ENCODE results near the gene CCDC82. TPM values are rescaled to one million over a fixed set of nuclear protein-coding genes. Genes with fewer than 3 reads are reported as not detected.

CCDC82 gene
- total RNA-seq, 1 experiment from 2014 or later = 20.1 TPM

- intact Hi-C loops (cut with micrococcal nuclease; ENCODE audit: unreplicated experiment) = no loop called here
- no peak for DNase-seq
- BruUV-seq (replicated peaks) = no TSS peak
- CTCF ChIA-PET = no interaction called here
- Mint-ChIP-seq H3K27ac (ENCODE audit: unreplicated experiment) (no peak overlapping the region), H3K36me3 (ENCODE audit: insufficient read depth, unreplicated experiment) (no peaks in the 10 kb centered on the region), H3K27me3 (ENCODE audit: unreplicated experiment) (no peaks in the 10 kb centered on the region), H3K9me3 (ENCODE audit: low read depth, unreplicated experiment) (no peaks in the 10 kb centered on the region), H3K4me1 (ENCODE audit: low read depth, unreplicated experiment) (peaks cover 50% of the 10 kb centered on the region), H3K4me3 (ENCODE audit: low read depth, unreplicated experiment) (no peak overlapping the region)
- no peak for TF ChIP-seq CTCF (IDR thresholded peaks at IDR 0.05; ENCODE audit: unreplicated experiment)
Observed at GRCh38 chr11:96332126-96332771, 57.5 kb downstream of the CCDC82 start.

- BruUV-seq (replicated peaks) = no TSS peak
- no peaks in the 10 kb centered on the region for H3K27me3 Mint-ChIP-seq (ENCODE audit: unreplicated experiment)
- intact Hi-C loops (cut with micrococcal nuclease; ENCODE audit: unreplicated experiment) = no loop called here
- no peak for DNase-seq
- H3K4me1 Mint-ChIP-seq (ENCODE audit: low read depth, unreplicated experiment) = peaks cover 46% of the 10 kb centered on the region
- no peak overlapping the region for H3K27ac Mint-ChIP-seq (ENCODE audit: unreplicated experiment)
- CTCF ChIA-PET = no interaction called here
- H3K4me3 Mint-ChIP-seq (ENCODE audit: low read depth, unreplicated experiment) = no peak overlapping the region
- no peak for TF ChIP-seq CTCF (IDR thresholded peaks at IDR 0.05; ENCODE audit: unreplicated experiment)
- H3K9me3 Mint-ChIP-seq (ENCODE audit: low read depth, unreplicated experiment) = no peaks in the 10 kb centered on the region
- H3K36me3 Mint-ChIP-seq (ENCODE audit: insufficient read depth, unreplicated experiment) = no peaks in the 10 kb centered on the region
Observed at GRCh38 chr11:96331699-96332116, 58.0 kb downstream of the CCDC82 start.

GRCh38 chr11:96330511-96330859, 59.2 kb downstream of the CCDC82 start:
- CTCF ChIA-PET = no interaction called here
- Mint-ChIP-seq H3K4me3 (ENCODE audit: low read depth, unreplicated experiment) (no peak overlapping the region), H3K4me1 (ENCODE audit: low read depth, unreplicated experiment) (peaks cover 44% of the 10 kb centered on the region), H3K27me3 (ENCODE audit: unreplicated experiment) (no peaks in the 10 kb centered on the region), H3K9me3 (ENCODE audit: low read depth, unreplicated experiment) (no peaks in the 10 kb centered on the region), H3K27ac (ENCODE audit: unreplicated experiment) (no peak overlapping the region), H3K36me3 (ENCODE audit: insufficient read depth, unreplicated experiment) (no peaks in the 10 kb centered on the region)
- DNase-seq = no peak
- TF ChIP-seq CTCF (IDR thresholded peaks at IDR 0.05; ENCODE audit: unreplicated experiment) = no peak
- intact Hi-C loops (cut with micrococcal nuclease; ENCODE audit: unreplicated experiment) = no loop called here
- no TSS peak for BruUV-seq (replicated peaks)

GRCh38 chr11:96329855-96330510, 59.7 kb downstream of the CCDC82 start:
- Mint-ChIP-seq H3K4me3 (ENCODE audit: low read depth, unreplicated experiment) (no peak overlapping the region), H3K27me3 (ENCODE audit: unreplicated experiment) (no peaks in the 10 kb centered on the region), H3K27ac (ENCODE audit: unreplicated experiment) (peak overlapping the region; percentile 82), H3K36me3 (ENCODE audit: insufficient read depth, unreplicated experiment) (no peaks in the 10 kb centered on the region), H3K4me1 (ENCODE audit: low read depth, unreplicated experiment) (peaks cover 46% of the 10 kb centered on the region), H3K9me3 (ENCODE audit: low read depth, unreplicated experiment) (no peaks in the 10 kb centered on the region)
- no peak for DNase-seq
- CTCF ChIA-PET = no interaction called here
- no TSS peak for BruUV-seq (replicated peaks)
- intact Hi-C loops (cut with micrococcal nuclease; ENCODE audit: unreplicated experiment) = no loop called here
- no peak for TF ChIP-seq CTCF (IDR thresholded peaks at IDR 0.05; ENCODE audit: unreplicated experiment)

Measured in Calu3 (cell line).